ENCODE results near the gene MYL11.
A peak's percentile ranks its signal among the peaks of the same experiment; 100 is the strongest.
"Not testable (repeated sequence)": the region's sequence is repeated elsewhere in the genome, so short reads cannot be mapped to it uniquely, and the experiment has no call there.

MYL11 gene

DNA sequence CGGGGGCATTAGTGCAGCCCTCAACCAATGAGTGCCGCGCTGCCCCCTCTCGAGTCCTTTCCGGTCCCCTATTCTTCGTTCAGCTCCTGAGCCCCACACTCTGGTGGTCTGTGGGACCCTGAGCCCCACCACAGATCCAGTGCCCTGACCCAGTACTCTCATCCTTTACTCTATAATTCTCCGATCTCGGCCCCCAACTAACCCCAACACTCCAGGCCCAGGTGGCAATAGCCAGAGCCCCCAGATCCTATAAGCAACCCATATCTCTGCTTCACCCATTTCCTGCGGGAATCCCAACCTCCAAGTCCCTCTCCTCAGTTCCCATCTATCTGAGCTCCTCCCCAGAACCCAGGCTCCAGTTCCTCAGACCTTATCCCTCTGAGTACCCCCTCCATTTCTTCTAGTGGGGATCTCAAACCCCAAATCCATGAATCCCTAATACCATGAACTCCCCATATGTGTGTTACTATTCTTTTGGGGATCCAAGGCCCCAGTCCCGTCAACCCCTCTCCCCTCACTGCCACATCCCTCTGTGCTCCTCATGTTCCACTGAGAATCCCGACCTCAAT lies 3.3 kb upstream of the MYL11 start:
- no peak for DNase-seq

- no peak for DNase-seq
These were observed 2.4 kb upstream of the MYL11 start for GRCh38 chr16:30372038-30372712.

DNA sequence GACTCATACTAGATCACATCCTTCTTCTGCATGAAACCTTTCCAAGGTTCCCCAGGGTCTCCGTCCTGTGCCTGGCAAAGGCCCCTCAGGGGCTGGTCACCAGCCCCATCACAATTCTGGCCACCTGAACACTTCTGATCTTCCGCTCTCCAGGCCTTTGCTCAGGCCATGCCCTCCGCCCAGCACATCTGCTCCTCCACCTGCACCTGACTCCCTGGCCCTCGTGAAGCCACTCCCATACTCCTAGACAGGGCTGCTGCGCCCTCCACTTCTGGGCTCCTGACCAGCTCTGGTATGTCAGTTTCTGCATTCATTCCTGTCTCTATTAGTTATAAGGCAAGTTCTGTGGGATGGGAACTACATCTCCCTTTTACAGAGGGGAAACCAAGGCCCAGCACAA lies 1.9 kb upstream of the MYL11 start:
- DNase-seq: no peak

DNA sequence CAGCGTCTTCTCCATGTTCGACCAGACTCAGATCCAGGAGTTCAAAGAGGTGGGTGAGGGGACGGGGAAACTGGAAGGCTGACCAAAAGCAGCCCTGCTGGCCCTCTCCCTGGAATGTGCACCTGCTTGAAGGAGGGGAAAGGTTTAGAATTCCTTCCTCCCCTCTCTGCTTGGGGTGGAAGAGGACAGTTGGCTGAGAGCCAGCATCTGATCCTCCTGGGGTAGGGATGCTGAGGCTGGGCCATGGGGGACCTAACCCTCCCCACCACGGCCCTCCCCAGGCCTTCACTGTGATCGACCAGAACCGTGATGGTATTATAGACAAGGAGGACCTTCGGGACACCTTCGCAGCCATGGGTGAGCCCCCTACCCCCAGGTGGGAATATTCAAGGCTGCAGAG lies 1.3 kb downstream of the MYL11 start:
- no peak for DNase-seq

DNA sequence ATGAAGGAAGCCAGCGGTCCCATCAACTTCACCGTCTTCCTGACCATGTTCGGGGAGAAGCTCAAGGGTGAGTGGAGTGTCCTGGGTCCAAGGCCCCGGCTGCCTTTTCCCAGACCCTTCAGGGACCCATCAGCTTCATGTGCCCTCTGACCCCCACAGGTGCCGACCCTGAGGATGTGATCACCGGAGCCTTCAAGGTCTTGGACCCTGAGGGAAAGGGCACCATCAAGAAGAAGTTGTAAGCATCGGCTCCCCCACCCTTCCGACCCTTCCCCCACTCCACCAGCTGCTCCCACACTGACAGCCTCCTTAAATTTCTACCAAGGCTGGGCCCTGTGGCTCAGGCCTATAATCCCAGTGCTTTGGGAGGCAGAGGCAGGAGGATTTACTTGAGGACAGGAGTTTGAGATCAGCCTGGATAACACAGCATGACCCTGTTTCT lies 1.9 kb downstream of the MYL11 start:
- DNase-seq: peak in 1 of 2 experiments; percentile 15

DNA sequence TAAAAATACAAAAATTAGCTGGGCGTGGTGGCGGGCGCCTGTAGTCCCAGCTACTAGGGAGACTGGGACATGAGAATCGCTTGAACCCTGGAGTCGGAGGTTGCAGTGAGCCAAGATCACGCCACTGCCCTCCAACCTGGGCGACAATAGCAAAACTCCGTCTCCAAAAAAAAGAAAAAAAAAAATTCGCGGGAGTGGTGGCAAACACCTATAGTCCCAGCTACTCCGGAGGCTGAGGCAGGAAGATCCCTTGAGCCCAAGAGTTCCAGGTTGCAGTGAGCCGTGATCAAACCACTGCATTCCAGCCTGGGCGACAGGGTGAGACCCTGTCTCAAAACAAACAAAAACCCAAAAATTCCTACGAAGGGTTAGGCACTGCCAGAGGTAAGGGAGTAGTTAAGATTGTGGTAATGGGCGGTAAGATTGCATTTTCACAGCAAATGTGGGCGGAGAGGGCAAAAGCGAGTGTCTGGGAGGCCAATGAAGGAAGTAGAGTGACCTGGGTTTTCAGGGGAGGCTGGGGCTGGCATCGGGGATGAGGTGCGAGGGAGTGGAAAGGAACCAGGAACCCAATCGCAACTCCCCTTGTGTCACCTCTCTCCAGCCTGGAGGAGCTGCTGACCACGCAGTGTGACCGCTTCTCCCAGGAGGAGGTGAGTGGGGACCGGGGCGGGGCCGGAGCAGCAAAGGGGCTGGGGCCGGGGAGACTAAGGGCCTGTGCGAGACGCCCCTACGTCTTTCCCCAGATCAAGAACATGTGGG lies 2.6 kb downstream of the MYL11 start:
- DNase-seq: peak in 1 of 2 experiments; percentile 14

DNA sequence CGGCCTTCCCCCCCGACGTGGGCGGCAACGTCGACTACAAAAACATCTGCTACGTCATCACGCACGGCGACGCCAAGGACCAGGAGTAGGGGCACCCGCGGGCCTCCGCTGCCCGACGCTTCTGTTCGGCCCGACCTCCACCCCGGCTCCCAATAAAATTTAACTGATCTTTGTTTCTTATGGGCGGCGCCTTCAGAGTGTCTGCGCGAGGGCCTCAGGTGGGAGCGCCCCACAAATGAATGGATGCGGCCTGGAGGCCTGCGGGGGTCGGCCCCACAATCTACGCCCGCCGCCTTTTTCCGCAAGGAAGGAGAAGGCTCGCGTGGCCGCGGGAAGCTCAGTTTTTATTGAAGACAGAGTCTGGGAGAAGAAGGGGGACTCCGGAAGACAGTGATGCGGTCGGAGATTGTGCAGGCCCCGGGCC lies 3.2 kb downstream of the MYL11 start:
- peak; percentile 89 for DNase-seq

- peak; percentile 99 to 100 for DNase-seq
These were observed 3.9 kb downstream of the MYL11 start for GRCh38 chr16:30378236-30379157.

DNA sequence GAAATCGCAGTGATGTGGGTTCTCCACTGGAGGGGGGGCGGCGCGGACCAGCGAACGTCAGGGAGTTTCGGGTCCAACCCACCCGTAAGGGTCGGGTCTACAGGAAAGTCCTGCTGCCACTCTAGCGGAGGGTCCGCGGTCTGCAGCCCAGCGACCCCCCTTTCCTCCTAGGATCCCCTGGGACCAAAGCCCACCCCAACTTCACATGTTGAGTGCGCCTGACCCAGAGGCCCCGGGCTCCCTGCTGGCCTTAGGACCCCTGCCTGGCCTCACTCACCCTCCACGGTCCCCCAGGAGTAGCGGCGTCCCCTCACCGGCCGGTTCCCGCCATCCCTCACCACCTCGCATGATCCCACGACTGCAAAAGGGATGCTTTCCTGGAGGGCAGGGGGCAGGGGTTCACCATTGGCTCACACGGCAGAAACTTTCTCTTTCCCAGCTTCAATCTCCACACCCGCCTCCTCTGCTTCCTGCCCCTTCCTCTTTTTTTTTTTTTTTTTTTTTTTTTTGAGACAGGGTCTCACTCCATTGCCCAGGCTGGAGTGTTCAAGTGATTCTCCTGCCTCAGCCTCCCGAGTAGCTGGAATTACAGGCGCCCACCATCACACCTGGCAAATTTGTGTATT lies 4.7 kb downstream of the MYL11 start:
- no peak for DNase-seq

DNA sequence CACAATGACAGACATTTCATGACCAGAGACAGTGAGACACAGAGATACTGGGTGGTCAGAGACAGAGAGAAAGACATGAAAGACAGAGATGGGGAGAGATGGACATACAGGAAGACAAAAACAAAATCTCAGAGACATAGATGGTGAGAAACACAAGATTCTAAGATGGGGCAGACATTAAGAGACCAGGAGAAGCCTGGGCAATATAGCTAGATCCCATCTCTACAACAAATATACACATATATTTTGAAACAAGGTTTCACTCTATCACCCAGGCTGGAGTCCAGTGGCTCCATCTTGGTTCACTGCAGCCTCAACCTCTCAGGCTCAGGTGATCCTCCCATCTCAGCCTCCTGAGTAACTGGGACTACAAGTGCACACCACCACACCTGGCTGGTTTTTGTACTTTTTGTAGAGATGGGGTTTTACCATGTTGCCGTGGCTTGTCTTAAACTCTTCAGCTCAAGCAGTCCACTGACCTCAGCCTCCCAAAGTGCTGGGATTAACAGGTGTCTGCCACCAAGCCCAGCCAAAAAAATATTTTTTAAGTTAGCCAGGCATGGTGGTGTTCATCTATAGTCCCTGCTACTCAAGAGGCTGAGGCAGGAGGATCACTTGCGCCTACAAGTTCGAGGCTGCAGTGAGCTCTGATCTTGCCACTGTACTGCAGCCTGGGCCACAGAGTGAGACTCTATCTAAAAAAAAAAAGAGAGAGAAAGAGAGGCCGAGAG lies 5.6 kb downstream of the MYL11 start:
- no peak for DNase-seq

GRCh38 chr16:30380803-30381208 lies 6.2 kb downstream of the MYL11 start:
- DNase-seq: no peak

GRCh38 chr16:30381291-30382041 lies 6.9 kb downstream of the MYL11 start:
- peak; percentile 41 to 56 for DNase-seq

- peak; percentile 86 to 87 for DNase-seq
These were observed 7.7 kb downstream of the MYL11 start, which contains the start of gene SEPTIN1 for GRCh38 chr16:30382111-30382881. Gene SEPTIN1, minus strand, starts transcription at chr16:30382561. Its CDS starts 19 bp downstream, at chr16:30382542.

GRCh38 chr16:30383521-30383920 lies 8.9 kb downstream of the MYL11 start:
- no peak for DNase-seq

DNA sequence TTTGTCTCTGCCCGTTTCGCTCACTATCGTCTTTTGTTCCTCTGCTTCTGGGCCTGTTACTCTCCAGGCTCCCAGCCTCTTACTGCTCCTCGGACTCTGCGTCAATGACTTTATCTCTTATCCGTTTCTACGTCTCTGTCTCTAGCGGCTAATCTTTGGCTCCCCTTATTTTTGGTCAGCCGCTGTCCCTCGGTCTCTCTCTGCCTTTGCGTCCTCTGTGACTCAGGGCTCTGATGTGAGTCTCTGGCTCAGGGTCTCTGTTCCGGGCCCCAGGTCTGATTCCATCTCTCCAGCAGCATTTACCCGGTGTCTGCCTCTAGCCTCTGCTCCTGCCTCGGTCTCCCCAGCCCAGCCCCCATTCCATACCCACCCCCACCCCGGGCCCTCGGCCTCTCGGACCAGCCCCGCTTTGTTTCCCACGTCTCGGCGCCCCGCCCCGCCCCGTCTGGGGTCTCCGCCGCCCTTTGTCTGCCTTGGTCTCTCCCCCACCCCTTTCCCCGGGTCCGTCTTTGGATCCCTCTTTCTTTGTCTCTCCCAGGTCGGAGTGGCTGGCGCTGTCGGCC lies 20.1 kb downstream of the MYL11 start:
- no peak for DNase-seq

- DNase-seq: peak; percentile 70 to 77
These were observed 20.8 kb downstream of the MYL11 start, which contains the start of gene ZNF48 for GRCh38 chr16:30395155-30395991. Gene ZNF48, plus strand, starts transcription at chr16:30395420. Its CDS starts 375 bp downstream, at chr16:30395795.

- no peak for DNase-seq
These were observed 21.5 kb downstream of the MYL11 start for GRCh38 chr16:30395992-30396585.

- not testable (repeated sequence) for DNase-seq
These were observed 22.0 kb downstream of the MYL11 start for GRCh38 chr16:30396627-30397026.
